IMR-90 (cell line): ENCODE data around the gene MPG. TPM values are rescaled to one million over a fixed set of nuclear protein-coding genes. Genes with fewer than 3 reads are reported as not detected.

Source experiments
- ATAC-seq: fragments of 200-7000 bp; cut with Tn5 transposase; 2 replicates; pipeline ENCODE4 v1.9.1; 2020; ENCODE audit warnings: low read depth, mild to moderate bottlenecking, moderate library complexity
- BruUV-seq: library from RNA; stranded (reverse); fragments of 400-500 nt; replicated peaks from 2 replicates; lab custom pipeline; 2021; lab: Mats Ljungman, UMichigan
- CTCF ChIA-PET: fragments of 300-600 bp; formaldehyde crosslinking; extraction: SDS; loops from one replicate; lab custom pipeline; 2021; ENCODE audit warnings: antibody characterized with exemption; lab: Yijun Ruan, JAX
- POLR2A ChIA-PET: fragments of 300-600 bp; sonication (Branson Sonifier 250); formaldehyde crosslinking; loops from one replicate; lab custom pipeline; 2022; ENCODE audit warnings: antibody characterized with exemption; ENCODE audit not compliant: unreplicated experiment; lab: Charles Lee
- DNase-seq: peaks from one replicate; pipeline ENCODE4 v3.0.0; 2013
- H2AFZ ChIP-seq: replicated peaks from 2 replicates; pipeline ENCODE3; 2013; ENCODE audit warnings: low read length, mild to moderate bottlenecking; ENCODE audit not compliant: poor library complexity
- H2AK5ac ChIP-seq: 2 replicates; pipeline ENCODE4 v1.6.1; 2013; ENCODE audit warnings: low read depth, low read length, inconsistent platforms
- H2AK9ac ChIP-seq: replicated peaks from 2 replicates; pipeline ENCODE3; 2013; ENCODE audit warnings: mild to moderate bottlenecking, low read depth, low read length, moderate library complexity; ENCODE audit not compliant: poor library complexity
- H2BK120ac ChIP-seq: 2 replicates; pipeline ENCODE4 v1.6.1; 2013; ENCODE audit warnings: low read depth, low read length, inconsistent platforms
- H2BK15ac ChIP-seq: 3 replicates; pipeline ENCODE4 v1.6.1; 2013; ENCODE audit warnings: low read depth, low read length, inconsistent platforms
- H2BK20ac ChIP-seq: 2 replicates; pipeline ENCODE4 v1.6.1; 2013; ENCODE audit warnings: low read depth, mild to moderate bottlenecking, inconsistent platforms, low read length, moderate library complexity
- H2BK5ac ChIP-seq: 2 replicates; pipeline ENCODE4 v1.6.1; 2013; ENCODE audit warnings: mild to moderate bottlenecking, low read depth, low read length, inconsistent platforms; ENCODE audit not compliant: poor library complexity, severe bottlenecking
- H3K14ac ChIP-seq: replicated peaks from 2 replicates; pipeline ENCODE4 v1.6.1; 2013; ENCODE audit warnings: low read depth, low read length, inconsistent platforms
- H3K18ac ChIP-seq: 2 replicates; pipeline ENCODE4 v1.6.1; 2013; ENCODE audit warnings: low read depth, low read length, control low read depth
- H3K23ac ChIP-seq: 2 replicates; pipeline ENCODE4 v1.6.1; 2013; ENCODE audit warnings: low read depth, low read length, inconsistent platforms
- H3K27ac ChIP-seq: 2 replicates; pipeline ENCODE4 v1.5.1; 2013; ENCODE audit warnings: mild to moderate bottlenecking, control low read depth, low read length; ENCODE audit not compliant: insufficient read depth
- H3K27me3 ChIP-seq: 2 replicates; pipeline ENCODE4 v1.6.1; 2013; ENCODE audit warnings: low read length; ENCODE audit not compliant: control insufficient read depth, insufficient read depth
- H3K36me3 ChIP-seq: 2 replicates; pipeline ENCODE4 v1.6.1; 2013; ENCODE audit warnings: low read length, mixed read lengths; ENCODE audit not compliant: control insufficient read depth, insufficient read depth
- H3K4ac ChIP-seq: 2 replicates; pipeline ENCODE4 v1.6.1; 2013; ENCODE audit warnings: low read depth, low read length, inconsistent platforms
- H3K4me1 ChIP-seq: 2 replicates; pipeline ENCODE4 v1.6.1; 2013; ENCODE audit warnings: low read length, mixed read lengths; ENCODE audit not compliant: control insufficient read depth, insufficient read depth
- H3K4me2 ChIP-seq: 2 replicates; pipeline ENCODE4 v1.6.1; 2013; ENCODE audit warnings: low read depth, mild to moderate bottlenecking, control low read depth, low read length, moderate library complexity
- H3K4me3 ChIP-seq: 2 replicates; pipeline ENCODE4 v1.5.1; 2013; ENCODE audit warnings: low read depth, mild to moderate bottlenecking, control low read depth, low read length, moderate library complexity; ENCODE audit not compliant: insufficient read depth
- H3K56ac ChIP-seq: 2 replicates; pipeline ENCODE4 v1.6.1; 2013; ENCODE audit warnings: low read length, inconsistent platforms; ENCODE audit not compliant: insufficient read depth; ENCODE audit errors: extremely low read depth
- H3K79me1 ChIP-seq, 2 experiments: 2 replicates each; pipeline ENCODE4 v1.6.1; 2013; ENCODE audit warnings: low read length in 2 of 2, inconsistent platforms in 1 of 2, low read depth in 1 of 2
- H3K9ac ChIP-seq: 2 replicates; pipeline ENCODE4 v1.6.1; 2013; ENCODE audit warnings: low read depth, low read length, control low read depth
- H3K9me1 ChIP-seq: 2 replicates; pipeline ENCODE4 v1.6.1; 2013; ENCODE audit warnings: low read length, inconsistent platforms; ENCODE audit not compliant: insufficient read depth
- H3K9me3 ChIP-seq: 2 replicates; pipeline ENCODE4 v1.6.1; 2013; ENCODE audit warnings: low read length; ENCODE audit not compliant: control insufficient read depth, insufficient read depth
- H4K20me1 ChIP-seq: 2 replicates; pipeline ENCODE4 v1.6.1; 2013; ENCODE audit warnings: low read length, inconsistent platforms; ENCODE audit not compliant: insufficient read depth
- H4K5ac ChIP-seq: 2 replicates; pipeline ENCODE4 v1.6.1; 2013; ENCODE audit warnings: mild to moderate bottlenecking, low read depth, low read length, control low read depth
- H4K8ac ChIP-seq, 2 experiments: 2 replicates each; pipeline ENCODE4 v1.6.1; 2013; ENCODE audit warnings: low read depth in 2 of 2, low read length in 2 of 2, control low read depth in 1 of 2, inconsistent platforms in 1 of 2
- H4K91ac ChIP-seq: 2 replicates; pipeline ENCODE4 v1.6.1; 2013; ENCODE audit warnings: low read depth, low read length, inconsistent platforms; ENCODE audit not compliant: insufficient read depth
- BHLHE40 ChIP-seq: fragments of 150-350 bp; IDR thresholded peaks from 2 replicates; pipeline ENCODE4 v1.6.1; 2016; ENCODE audit warnings: mild to moderate bottlenecking, low read depth, low read length
- CEBPB ChIP-seq: IDR thresholded peaks from 2 replicates; pipeline ENCODE4 v1.6.1; 2012; ENCODE audit warnings: low read depth, low read length, improper control_type of control experiment
- CTCF ChIP-seq: conservative IDR thresholded peaks from 2 replicates; pipeline ENCODE4 v1.5.1; 2012; ENCODE audit warnings: mild to moderate bottlenecking, low read depth, low read length, improper control_type of control experiment
- ELK1 ChIP-seq: fragments of 150-350 bp; IDR thresholded peaks from 2 replicates; pipeline ENCODE4 v1.6.1; 2016; ENCODE audit warnings: low read depth, mild to moderate bottlenecking, low read length, moderate library complexity, borderline replicate concordance
- FOS ChIP-seq: fragments of 150-350 bp; IDR thresholded peaks from 2 replicates; pipeline ENCODE4 v1.6.1; 2016; ENCODE audit warnings: low read depth, low read length
- MAFK ChIP-seq: IDR thresholded peaks from 2 replicates; pipeline ENCODE4 v1.6.1; 2012; ENCODE audit warnings: low read depth, low read length, improper control_type of control experiment
- MAZ ChIP-seq: IDR thresholded peaks from 2 replicates; pipeline ENCODE4 v1.6.1; 2012; ENCODE audit warnings: low read depth, mild to moderate bottlenecking, low read length, improper control_type of control experiment, moderate library complexity, borderline replicate concordance
- MXI1 ChIP-seq: IDR thresholded peaks from 2 replicates; pipeline ENCODE4 v1.6.1; 2012; ENCODE audit warnings: low read depth, mild to moderate bottlenecking, low read length, moderate library complexity, borderline replicate concordance
- NFE2L2 ChIP-seq: fragments of 150-350 bp; IDR thresholded peaks from 2 replicates; pipeline ENCODE4 v1.6.1; 2016; ENCODE audit warnings: low read depth, mild to moderate bottlenecking, low read length
- POLR2A ChIP-seq: IDR thresholded peaks from 2 replicates; pipeline ENCODE4 v1.6.1; 2012; ENCODE audit warnings: mild to moderate bottlenecking, low read depth, low read length
- RAD21 ChIP-seq: IDR thresholded peaks from 2 replicates; pipeline ENCODE4 v1.6.1; 2012; ENCODE audit warnings: low read length, improper control_type of control experiment
- RFX5 ChIP-seq: IDR thresholded peaks from 2 replicates; pipeline ENCODE4 v1.8.0; 2012; ENCODE audit warnings: low read depth, mild to moderate bottlenecking, low read length, moderate library complexity
- SMC3 ChIP-seq: fragments of 150-350 bp; IDR thresholded peaks from 2 replicates; pipeline ENCODE4 v1.6.1; 2016; ENCODE audit warnings: low read depth, mild to moderate bottlenecking, antibody characterized with exemption, low read length, moderate library complexity
- USF2 ChIP-seq: fragments of 150-350 bp; IDR thresholded peaks from 2 replicates; pipeline ENCODE4 v1.6.1; 2017; ENCODE audit warnings: mild to moderate bottlenecking, antibody characterized with exemption, low read length, low read depth
- WGBS, 2 experiments: methylation state at CpG; one replicate each; pipeline versions ENCODE4 v1.1.5 to v1.1.7; 2013; ENCODE audit warnings: missing lambda C conversion rate in 2 of 2; ENCODE audit not compliant: insufficient read length in 1 of 2; ENCODE audit errors: extremely low coverage in 2 of 2; 5-methylcytosine and 5-hydroxymethylcytosine counted together
- dilution Hi-C: fragments of 300-500 bp; cut with HindIII; formaldehyde crosslinking; loops from one replicate; pipeline ENCODE4 v1.14.3; 2018; ENCODE audit warnings: low sequenced_read_pairs; ENCODE audit not compliant: unreplicated experiment
- in situ Hi-C: fragments of 300-500 bp; cut with MboI; formaldehyde crosslinking; loops from 3 replicates; pipeline ENCODE4 v1.14.3; 2019; ENCODE audit warnings: low sequenced_read_pairs, inconsistent platforms, mixed read lengths
- intact Hi-C: fragments of 100-400 bp; cut with micrococcal nuclease; formaldehyde crosslinking; loops from 2 replicates; pipeline ENCODE4 v1.10.0; 2022
- polyA plus RNA-seq, 3 experiments: library from polyadenylated mRNA; depleted of rRNA; stranded (reverse); fragments of >200 nt; gene quantifications; 2 replicates each; pipeline ENCODE4 v1.2.3, GENCODE V29; 2012; ENCODE audit warnings: low replicate concordance in 1 of 3
- total RNA-seq: library from RNA; depleted of rRNA; stranded (reverse); fragments of >200 nt; gene quantifications from 2 replicates; pipeline ENCODE4 v1.2.3, GENCODE V29; 2012

The MPG gene
- total and polyA plus RNA-seq, 2 of the 4 experiments (the other 2 are of a cell fraction), result 66.7 to 135 TPM

- TF ChIP-seq MAZ, result no peak
- TF ChIP-seq FOS, result no peak
- no peak for TF ChIP-seq CTCF
- no peak for TF ChIP-seq RAD21
- no peak for TF ChIP-seq MXI1
- no peak for TF ChIP-seq POLR2A
- TF ChIP-seq SMC3, result no peak
- no peak for TF ChIP-seq USF2
- no peak for TF ChIP-seq RFX5
- no peak for TF ChIP-seq ELK1
- TF ChIP-seq BHLHE40, result no peak
- no peak for TF ChIP-seq NFE2L2
- no peak for TF ChIP-seq MAFK
- TF ChIP-seq CEBPB, result no peak
- Histone ChIP-seq H4K5ac (no peak overlapping the region), H3K79me1 (peaks cover 39 to 69% of the 10 kb centered on the region in 2 experiments), H2BK15ac (no peak overlapping the region), H4K8ac (no peak overlapping the region), H3K14ac (no peak overlapping the region), H3K18ac (no peak overlapping the region), H3K4ac (no peak overlapping the region), H4K91ac (no peak overlapping the region), H3K36me3 (no peaks in the 10 kb centered on the region), H3K27me3 (no peaks in the 10 kb centered on the region), H2BK5ac (no peak overlapping the region), H3K56ac (no peak overlapping the region), H3K9me3 (no peaks in the 10 kb centered on the region), H3K9ac (no peak overlapping the region), H4K20me1 (peaks cover 23% of the 10 kb centered on the region), H3K4me2 (no peak overlapping the region), H3K27ac (no peak overlapping the region), H3K9me1 (peaks cover 4% of the 10 kb centered on the region; the same call in 1 of the 2 replicates), H2BK120ac (no peak overlapping the region), H2AK5ac (no peak overlapping the region), H3K4me1 (peaks cover 4% of the 10 kb centered on the region; the same call in 1 of the 2 replicates), H3K4me3 (no peak overlapping the region), H2AK9ac (no peak overlapping the region), H2AFZ (no peak overlapping the region), H3K23ac (no peak overlapping the region), H2BK20ac (no peak overlapping the region)
- ATAC-seq, result no peak
- WGBS, 2 experiments, result no CpG with 5 or more reads among the region's 2 CpGs
- ChIA-PET CTCF (interaction anchor here (2.5 kb wide), 1 partner anchor 16 kb away, joined by 7 read pairs; no protein-coding TSS in a partner anchor), POLR2A (no interaction called here)
- DNase-seq, result no peak
- dilution Hi-C loops (no loop called here), intact Hi-C loops (no loop called here), in situ Hi-C loops (no loop called here)
- no TSS peak for BruUV-seq
Measured at GRCh38 chr16:133716-134115, 55.7 kb downstream of the MPG start.
